K562 (cell line): Measurements from ENCODE around the gene ORC1. TPM values are rescaled to one million over a fixed set of nuclear protein-coding genes. Genes with fewer than 3 reads are reported as not detected.

Source experiments
- ARHGAP35 ChIP-seq: fragments of 450-650 bp; IDR thresholded peaks from 2 replicates; pipeline ENCODE4 v1.6.1; 2018; ENCODE audit not compliant: partially characterized antibody
- BRD9 ChIP-seq: fragments of 450-650 bp; IDR thresholded peaks from 2 replicates; pipeline ENCODE4 v1.6.1; 2018; ENCODE audit warnings: low read depth; ENCODE audit not compliant: partially characterized antibody
- CAMTA2 ChIP-seq: fragments of 250-450 bp; sonication (Bioruptor Pico); conservative IDR thresholded peaks from 2 replicates; pipeline ENCODE4 v1.5.1; 2022
- CTCF ChIP-seq, 3 experiments: IDR thresholded peaks in 2 of 3; conservative IDR thresholded peaks in 1 of 3; 2 replicates each; pipeline ENCODE4 v1.5.1; 2011 to 2012; ENCODE audit warnings: low read length in 3 of 3, mild to moderate bottlenecking in 3 of 3, control low read depth in 2 of 3, improper control_type of control experiment in 1 of 3, inconsistent platforms in 1 of 3, low read depth in 1 of 3, mixed read lengths in 1 of 3, moderate library complexity in 1 of 3; ENCODE audit not compliant: insufficient read depth in 2 of 3
- FOXP4 ChIP-seq: sonication (generic); formaldehyde crosslinking; IDR thresholded peaks from 2 replicates; pipeline ENCODE4 v1.8.0; 2022; ENCODE audit warnings: mild to moderate bottlenecking, missing genetic modification reagents, borderline replicate concordance
- GABPA ChIP-seq: fragments of 200-800 bp; sonication (Bioruptor generic); conservative IDR thresholded peaks from 2 replicates; pipeline ENCODE4 v1.6.1; 2016; ENCODE audit warnings: low read depth, missing genetic modification characterization, missing compliant biosample characterization
- JUN ChIP-seq, 2 experiments: sonication (generic) in 1 of 2; formaldehyde crosslinking in 1 of 2; IDR thresholded peaks; 2 replicates each; pipeline versions ENCODE4 v1.6.1 to v1.8.0; 2012 to 2022; ENCODE audit warnings: borderline replicate concordance in 2 of 2, mild to moderate bottlenecking in 2 of 2, improper control_type of control experiment in 1 of 2, low read depth in 1 of 2, low read length in 1 of 2, missing genetic modification reagents in 1 of 2
- MEIS2 ChIP-seq: fragments of 450-650 bp; IDR thresholded peaks from 2 replicates; pipeline ENCODE4 v1.6.1; 2014; ENCODE audit warnings: mild to moderate bottlenecking; ENCODE audit not compliant: partially characterized antibody
- NFYB ChIP-seq: IDR thresholded peaks from 2 replicates; pipeline ENCODE4 v1.6.1; 2011; ENCODE audit warnings: mild to moderate bottlenecking, moderate library complexity; ENCODE audit not compliant: insufficient read length; ENCODE audit errors: extremely low read depth
- PHB ChIP-seq: fragments of 250-450 bp; sonication (Bioruptor Pico); IDR thresholded peaks from 2 replicates; pipeline ENCODE4 v1.5.0; 2021
- POLR2H ChIP-seq: IDR thresholded peaks from 2 replicates; pipeline ENCODE4 v1.6.1; 2016; ENCODE audit warnings: missing genetic modification characterization, low read depth, mild to moderate bottlenecking, control low read depth, missing compliant biosample characterization, moderate library complexity
- PRMT5 ChIP-seq: sonication (generic); formaldehyde crosslinking; IDR thresholded peaks from 2 replicates; pipeline ENCODE4 v1.5.0; 2020; ENCODE audit warnings: missing genetic modification reagents
- RBM22 ChIP-seq: fragments of 200-400 bp; formaldehyde crosslinking; IDR thresholded peaks from 2 replicates; pipeline ENCODE4 v1.6.1; 2018; ENCODE audit warnings: low read length, low read depth; ENCODE audit not compliant: poor library complexity, severe bottlenecking
- SMARCC2 ChIP-seq: fragments of 450-650 bp; IDR thresholded peaks from 2 replicates; pipeline ENCODE4 v1.6.1; 2017; ENCODE audit warnings: antibody characterized with exemption, moderate library complexity, mild to moderate bottlenecking, low read depth
- STAG1 ChIP-seq: sonication (generic); formaldehyde crosslinking; IDR thresholded peaks from 2 replicates; pipeline ENCODE4 v1.5.0; 2020; ENCODE audit warnings: missing genetic modification reagents, borderline replicate concordance
- TEAD4 ChIP-seq, 2 experiments: sonication (generic) in 1 of 2; formaldehyde crosslinking in 1 of 2; IDR thresholded peaks; 2 replicates each; pipeline versions ENCODE4 v1.6.1 to v1.8.0; 2012 to 2022; ENCODE audit warnings: borderline replicate concordance in 1 of 2, inconsistent platforms in 1 of 2, low read length in 1 of 2, mild to moderate bottlenecking in 1 of 2, missing genetic modification reagents in 1 of 2
- YY1 ChIP-seq, 3 experiments: IDR thresholded peaks; 2 replicates each; pipeline ENCODE4 v1.6.1; 2011; ENCODE audit warnings: low read length in 2 of 3, mild to moderate bottlenecking in 2 of 3, moderate library complexity in 2 of 3, borderline replicate concordance in 1 of 3, control low read depth in 1 of 3, low read depth in 1 of 3; ENCODE audit not compliant: insufficient read depth in 3 of 3, insufficient replicate concordance in 2 of 3, control insufficient read depth in 1 of 3, insufficient read length in 1 of 3; ENCODE audit errors: extremely low read depth in 1 of 3
- ZC3H4 ChIP-seq: sonication (generic); formaldehyde crosslinking; IDR thresholded peaks from 2 replicates; pipeline ENCODE4 v1.9.0; 2021; ENCODE audit warnings: missing genetic modification reagents, borderline replicate concordance
- ZNF436 ChIP-seq: fragments of 250-450, 450-650 bp; sonication (Bioruptor Pico); formaldehyde crosslinking; IDR thresholded peaks from 2 replicates; pipeline ENCODE4 v1.7.0; 2020; ENCODE audit warnings: mild to moderate bottlenecking
- ZNF695 ChIP-seq: fragments of 450-650 bp; formaldehyde crosslinking; IDR thresholded peaks from 2 replicates; pipeline ENCODE4 v1.4.0; 2020; ENCODE audit warnings: mild to moderate bottlenecking, moderate library complexity
- ZNF740 ChIP-seq, 3 experiments: fragments of 200-800 bp in 1 of 3; sonication (Bioruptor generic) in 1 of 3; sonication (generic) in 1 of 3; formaldehyde crosslinking in 1 of 3; IDR thresholded peaks; 2 replicates each; pipeline versions ENCODE4 v1.6.1 to v1.8.0; 2016 to 2022; ENCODE audit warnings: mild to moderate bottlenecking in 2 of 3, missing compliant biosample characterization in 2 of 3, missing genetic modification characterization in 2 of 3, missing genetic modification reagents in 1 of 3
- polyA plus RNA-seq, 8 experiments: library from polyadenylated mRNA; depleted of rRNA in 4 of 8; stranded (reverse) in 5 of 8; unstranded in 3 of 8; fragments of >200 nt; fragmentation: Nextera tagmentation in 2 of 8; fragmentation: Illumina TruSeq in 1 of 8; extraction: Ambion mirVana in 2 of 8; extraction: Trizol in 1 of 8; gene quantifications; 2 replicates each; pipeline versions ENCODE4 v1.2.1 to v1.2.3, GENCODE V29; 2011 to 2014; ENCODE audit warnings: inconsistent platforms in 1 of 8, missing spikeins in 1 of 8
- total RNA-seq, 7 experiments: library from RNA; depleted of rRNA in 6 of 7; stranded (reverse); fragments of >200 nt in 6 of 7; fragmentation: Illumina TruSeq in 2 of 7; extraction: Trizol in 2 of 7; gene quantifications; 2 replicates each; pipeline versions ENCODE4 v1.2.1 to v1.2.3, GENCODE V29; 2011 to 2021; ENCODE audit warnings: low replicate concordance in 1 of 7

The ORC1 gene
- total and polyA plus RNA-seq, 9 of the 15 experiments (the other 6 are each of a cell fraction or from before 2014, with no cell fraction given), result 26.4 to 91.6 (median 69.7) TPM

- TF ChIP-seq ZNF740 (CRISPR knock-in tag; IDR thresholded peaks at IDR 0.05), result no peak
- no peak for TF ChIP-seq ZNF740 (tag; IDR thresholded peaks at IDR 0.05)
- TF ChIP-seq ZNF436 (CRISPR knock-in tag), result no peak
- TF ChIP-seq STAG1, result no peak
- TF ChIP-seq ZC3H4 (CRISPR knock-in tag), result peak; percentile 37; the same call in 1 of the 2 replicates
- TF ChIP-seq NFYB, result no peak
- no peak; the same call in 1 of the 2 replicates for TF ChIP-seq TEAD4 (IDR thresholded peaks at IDR 0.05; ENCODE audit: low read length)
- TF ChIP-seq TEAD4 (CRISPR knock-in tag; IDR thresholded peaks at IDR 0.05; ENCODE audit: borderline replicate concordance), result no peak
- TF ChIP-seq ARHGAP35, result no peak
- TF ChIP-seq MEIS2, result no peak
- TF ChIP-seq POLR2H (tag), result peak; percentile 60; the same call in 1 of the 2 replicates
- no peak for TF ChIP-seq GABPA (tag)
- TF ChIP-seq PHB (CRISPR knock-in tag), result no peak
- no peak for TF ChIP-seq YY1 (IDR thresholded peaks at IDR 0.05; ENCODE audit: borderline replicate concordance in 1 of 3, control insufficient read depth in 1 of 3, extremely low read depth in 1 of 3, insufficient read depth in 3 of 3, insufficient read length in 1 of 3, insufficient replicate concordance in 2 of 3, low read depth in 1 of 3, low read length in 2 of 3)
- TF ChIP-seq ZNF695 (CRISPR knock-in tag), result no peak
- no peak for TF ChIP-seq CTCF (IDR thresholded peaks at IDR 0.05 in 2 of 3, conservative IDR thresholded peaks at IDR 0.05 in 1 of 3; ENCODE audit: insufficient read depth in 2 of 3, low read depth in 1 of 3, low read length in 3 of 3)
- 0 out of 2 replicates have a peak, but pooled peaks have one; percentile 10 for TF ChIP-seq FOXP4 (CRISPR knock-in tag)
- peak; percentile 64; the same call in 1 of the 2 replicates for TF ChIP-seq JUN (IDR thresholded peaks at IDR 0.05; ENCODE audit: borderline replicate concordance, low read depth, low read length)
- TF ChIP-seq JUN (CRISPR knock-in tag; IDR thresholded peaks at IDR 0.05; ENCODE audit: borderline replicate concordance), result no peak
- TF ChIP-seq CAMTA2 (CRISPR knock-in tag), result no peak
- peak; percentile 41; the same call in 1 of the 2 replicates for TF ChIP-seq SMARCC2
- TF ChIP-seq RBM22, result no peak
- no peak for TF ChIP-seq BRD9
- TF ChIP-seq PRMT5 (CRISPR knock-in tag), result no peak
Measured at GRCh38 chr1:52365071-52365745, 39.0 kb downstream of the ORC1 start (continued).
